Duodenal mucosa (tissue), 2 donors: ENCODE measurements around the gene DCLK2.

Source experiments
- H3K27ac ChIP-seq: one replicate; pipeline ENCODE4 v1.7.0; 2013; ENCODE audit warnings: low read depth, low read length
- H3K27me3 ChIP-seq, 2 donors: one replicate each; pipeline ENCODE4 v1.7.0; 2013; ENCODE audit warnings: low read length in 2 of 2, control low read depth in 1 of 2; ENCODE audit not compliant: insufficient read depth in 2 of 2, control insufficient read depth in 1 of 2
- H3K36me3 ChIP-seq, 2 donors: one replicate each; pipeline ENCODE4 v1.7.0; 2013; ENCODE audit warnings: low read length in 2 of 2, control low read depth in 1 of 2; ENCODE audit not compliant: insufficient read depth in 2 of 2, control insufficient read depth in 1 of 2
- H3K4me1 ChIP-seq, 2 donors: one replicate each; pipeline ENCODE4 v1.7.0; 2013; ENCODE audit warnings: low read length in 2 of 2, control low read depth in 1 of 2; ENCODE audit not compliant: insufficient read depth in 2 of 2, control insufficient read depth in 1 of 2
- H3K4me3 ChIP-seq, 2 donors: one replicate each; pipeline ENCODE4 v1.7.0; 2013; ENCODE audit warnings: low read length in 2 of 2, low read depth in 1 of 2
- H3K9ac ChIP-seq, 2 donors: one replicate each; pipeline ENCODE4 v1.7.0; 2013; ENCODE audit warnings: low read length in 2 of 2, low read depth in 1 of 2
- H3K9me3 ChIP-seq, 2 donors: one replicate each; pipeline ENCODE4 v1.7.0; 2013; ENCODE audit warnings: low read length in 2 of 2, control low read depth in 1 of 2; ENCODE audit not compliant: control insufficient read depth in 1 of 2

DCLK2 gene

GRCh38 chr4:150114641-150115040 is 36.4 kb downstream of the DCLK2 start:
- no peaks in the 10 kb centered on the region for H3K4me1 ChIP-seq
- no peak overlapping the region for H3K27ac ChIP-seq
- no peaks in the 10 kb centered on the region for H3K36me3 ChIP-seq
- no peaks in the 10 kb centered on the region for H3K9me3 ChIP-seq
- H3K4me3 ChIP-seq = no peak overlapping the region
- H3K27me3 ChIP-seq = no peaks in the 10 kb centered on the region
- H3K9ac ChIP-seq = no peak overlapping the region

- Histone ChIP-seq H3K27me3 (no peaks in the 10 kb centered on the region), H3K27ac (no peak overlapping the region), H3K9me3 (no peaks in the 10 kb centered on the region), H3K4me1 (no peaks in the 10 kb centered on the region), H3K36me3 (no peaks in the 10 kb centered on the region), H3K4me3 (no peak overlapping the region), H3K9ac (no peak overlapping the region)
Observed at GRCh38 chr4:150115851-150116250, 37.6 kb downstream of the DCLK2 start.

- H3K27ac ChIP-seq = no peak overlapping the region
- H3K9me3 ChIP-seq = no peaks in the 10 kb centered on the region
- no peaks in the 10 kb centered on the region for H3K36me3 ChIP-seq
- no peak overlapping the region for H3K9ac ChIP-seq
- H3K4me3 ChIP-seq = no peak overlapping the region
- no peaks in the 10 kb centered on the region for H3K27me3 ChIP-seq
- no peaks in the 10 kb centered on the region for H3K4me1 ChIP-seq
Observed at GRCh38 chr4:150116506-150116905, 38.3 kb downstream of the DCLK2 start.

GRCh38 chr4:150117094-150117493 is 38.8 kb downstream of the DCLK2 start:
- Histone ChIP-seq H3K9me3 (no peaks in the 10 kb centered on the region), H3K27me3 (no peaks in the 10 kb centered on the region), H3K4me1 (no peaks in the 10 kb centered on the region), H3K9ac (no peak overlapping the region), H3K27ac (no peak overlapping the region), H3K36me3 (no peaks in the 10 kb centered on the region), H3K4me3 (no peak overlapping the region)

- no peak overlapping the region for H3K4me3 ChIP-seq
- no peak overlapping the region for H3K9ac ChIP-seq
- no peaks in the 10 kb centered on the region for H3K27me3 ChIP-seq
- no peaks in the 10 kb centered on the region for H3K36me3 ChIP-seq
- no peak overlapping the region for H3K27ac ChIP-seq
- no peaks in the 10 kb centered on the region for H3K4me1 ChIP-seq
- no peaks in the 10 kb centered on the region for H3K9me3 ChIP-seq
Observed at GRCh38 chr4:150117629-150118028, 39.4 kb downstream of the DCLK2 start.

GRCh38 chr4:150119492-150119891 is 41.2 kb downstream of the DCLK2 start:
- H3K4me3 ChIP-seq = no peak overlapping the region
- no peak overlapping the region for H3K9ac ChIP-seq
- no peaks in the 10 kb centered on the region for H3K36me3 ChIP-seq
- H3K27ac ChIP-seq = no peak overlapping the region
- no peaks in the 10 kb centered on the region for H3K4me1 ChIP-seq
- no peaks in the 10 kb centered on the region for H3K9me3 ChIP-seq
- no peaks in the 10 kb centered on the region for H3K27me3 ChIP-seq

GRCh38 chr4:150123087-150123486 is 44.8 kb downstream of the DCLK2 start:
- Histone ChIP-seq H3K27me3 (no peaks in the 10 kb centered on the region), H3K36me3 (no peaks in the 10 kb centered on the region), H3K9me3 (no peaks in the 10 kb centered on the region), H3K4me3 (no peak overlapping the region), H3K9ac (no peak overlapping the region), H3K27ac (no peak overlapping the region), H3K4me1 (no peaks in the 10 kb centered on the region)

- H3K4me3 ChIP-seq = no peak overlapping the region
- no peaks in the 10 kb centered on the region for H3K4me1 ChIP-seq
- no peaks in the 10 kb centered on the region for H3K9me3 ChIP-seq
- no peaks in the 10 kb centered on the region for H3K36me3 ChIP-seq
- H3K27ac ChIP-seq = no peak overlapping the region
- no peak overlapping the region for H3K9ac ChIP-seq
- no peaks in the 10 kb centered on the region for H3K27me3 ChIP-seq
Observed at GRCh38 chr4:150123796-150124677, 45.8 kb downstream of the DCLK2 start.

GRCh38 chr4:150126201-150126863 is 48.1 kb downstream of the DCLK2 start:
- Histone ChIP-seq H3K27me3 (no peaks in the 10 kb centered on the region), H3K36me3 (no peaks in the 10 kb centered on the region), H3K4me1 (no peaks in the 10 kb centered on the region), H3K9ac (no peak overlapping the region), H3K4me3 (no peak overlapping the region), H3K9me3 (no peaks in the 10 kb centered on the region), H3K27ac (no peak overlapping the region)

- H3K4me1 ChIP-seq = no peaks in the 10 kb centered on the region
- H3K4me3 ChIP-seq = no peak overlapping the region
- no peaks in the 10 kb centered on the region for H3K27me3 ChIP-seq
- no peaks in the 10 kb centered on the region for H3K36me3 ChIP-seq
- no peak overlapping the region for H3K9ac ChIP-seq
- H3K9me3 ChIP-seq = no peaks in the 10 kb centered on the region
- H3K27ac ChIP-seq = no peak overlapping the region
Observed at GRCh38 chr4:150126864-150127203, 48.6 kb downstream of the DCLK2 start.
